Neural cell (in vitro differentiated cells): ENCODE results near the gene ERBB4.

Experiments used
- CTCF ChIP-seq: fragments of 450-650 bp; IDR thresholded peaks from 2 replicates; pipeline ENCODE4 v1.5.1; 2014; ENCODE audit warnings: antibody characterized with exemption, mild to moderate bottlenecking, moderate library complexity; ENCODE audit not compliant: poor library complexity, severe bottlenecking
- POLR2AphosphoS5 ChIP-seq: IDR thresholded peaks from 2 replicates; pipeline ENCODE4 v1.6.1; 2012
- REST ChIP-seq: IDR thresholded peaks from 2 replicates; pipeline ENCODE4 v1.6.1; 2012; ENCODE audit warnings: borderline replicate concordance

- TF ChIP-seq REST (no peak), POLR2AphosphoS5 (no peak), CTCF (no peak)
These were observed 12.5 kb downstream of the ERBB4 start for GRCh38 chr2:212526059-212526458.
